ENCODE data around the gene IFNGR2. TPM values are rescaled to one million over a fixed set of nuclear protein-coding genes. Genes with fewer than 3 reads are reported as not detected.

The IFNGR2 gene
- total and polyA plus RNA-seq, 2 of the 13 experiments (the other 11 are each of a cell fraction or from before 2014, with no cell fraction given) = 61.3 to 117 TPM

- Histone ChIP-seq H3K4me1 (ENCODE audit: insufficient read depth, low read length) (peaks cover 57% of the 10 kb centered on the region), H3K4me3 (replicated peaks in 1 of 3; ENCODE audit: insufficient read depth in 1 of 3, low read depth in 2 of 3, low read length in 3 of 3) (peak overlapping the region; percentile 8 to 64 (median 23)), H3K27me3 (ENCODE audit: control insufficient read depth in 1 of 2, insufficient read depth in 2 of 2, low read length in 2 of 2) (no peaks in the 10 kb centered on the region), H4K20me1 (ENCODE audit: insufficient read depth, low read length) (no peaks in the 10 kb centered on the region), H3K9ac (ENCODE audit: insufficient read depth, low read depth, low read length) (peak overlapping the region; percentile 61), H3K4me2 (ENCODE audit: low read depth, low read length) (peak overlapping the region; percentile 87), H3K36me3 (replicated peaks in 1 of 2; ENCODE audit: control insufficient read depth in 1 of 2, insufficient read depth in 2 of 2, low read length in 2 of 2) (no peaks in the 10 kb centered on the region), H2AFZ (ENCODE audit: low read length) (peak overlapping the region; percentile 52), H3K79me2 (ENCODE audit: insufficient read depth, low read length) (no peaks in the 10 kb centered on the region), H3K9me3 (ENCODE audit: low read length) (no peaks in the 10 kb centered on the region), H3K27ac (ENCODE audit: extremely low read length, insufficient read depth, low read length) (peak overlapping the region; percentile 87)
- ATAC-seq (peak; percentile 92), FAIRE-seq (peak; percentile 92), DNase-seq (ENCODE audit: low spot score) (peak; percentile 91)
- BruUV-seq (replicated peaks) = TSS peak; percentile 89
- in situ Hi-C loops (cut with HindIII; ENCODE audit: extremely low pct_ligation_motif_present, low pct_unique_long_range_greater_than_20kb) = no loop called here
- ChIA-PET CTCF (ENCODE audit: low intra/inter-chr PET ratio, low total read pairs) (no interaction called here), POLR2A (interaction anchor here (1.2 to 3.4 kb wide), 5 partner anchors 22 to 157 kb away, joined by 3 to 18 read pairs (median 6); partner anchors contain the start of genes IFNAR1, IFNGR2 and TMEM50B)
- intact Hi-C loops (cut with micrococcal nuclease; ENCODE audit: unreplicated experiment) = loop anchor here (1.0 to 2.0 kb wide), 3 partner anchors 23 to 62 kb away; no protein-coding TSS in a partner anchor
- 12% methylated on average over 14 of the region's 20 CpGs for WGBS (ENCODE audit: low lambda C conversion rate)
- TF ChIP-seq ARNT2 (CRISPR knock-in tag; IDR thresholded peaks at IDR 0.05; ENCODE audit: low read depth) (peak; percentile 41; the same call in 1 of the 2 replicates), ZC3H13 (CRISPR knock-in tag; IDR thresholded peaks at IDR 0.05) (0 out of 2 replicates have a peak, but pooled peaks have one; percentile 67), KLF16 (CRISPR knock-in tag; IDR thresholded peaks at IDR 0.05) (peak in 1 of 2 experiments; percentile 28; a peak in 1 of 4 replicates), PBX3 (CRISPR knock-in tag; IDR thresholded peaks at IDR 0.05; ENCODE audit: borderline replicate concordance) (no peak), IKZF1 (IDR thresholded peaks at IDR 0.05) (no peak), ZNF558 (CRISPR knock-in tag; IDR thresholded peaks at IDR 0.05; ENCODE audit: borderline replicate concordance) (no peak), ZNF230 (CRISPR knock-in tag; IDR thresholded peaks at IDR 0.05) (no peak), ZNF510 (CRISPR knock-in tag; IDR thresholded peaks at IDR 0.05; ENCODE audit: low read depth) (no peak), GABPA (IDR thresholded peaks at IDR 0.05; ENCODE audit: low read depth, low read length) (0 out of 2 replicates have a peak, but pooled peaks have one; percentile 29), GABPA (CRISPR knock-in tag; IDR thresholded peaks at IDR 0.05; ENCODE audit: low read depth) (peak; percentile 57; the same call in 1 of the 2 replicates), ZNF609 (CRISPR knock-in tag; IDR thresholded peaks at IDR 0.05; ENCODE audit: borderline replicate concordance) (peak; percentile 24; the same call in 1 of the 2 replicates), CREM (IDR thresholded peaks at IDR 0.05) (peak; percentile 45; the same call in 1 of the 2 replicates), CREM (CRISPR knock-in tag; IDR thresholded peaks at IDR 0.05) (no peak), HES4 (CRISPR knock-in tag; IDR thresholded peaks at IDR 0.05; ENCODE audit: borderline replicate concordance) (no peak), CC2D1A (CRISPR knock-in tag; IDR thresholded peaks at IDR 0.05) (no peak), ZNF17 (CRISPR knock-in tag; IDR thresholded peaks at IDR 0.05) (no peak)
Observed at GRCh38 chr21:33383056-33383888, 19.9 kb upstream of the IFNGR2 start.

Data from HepG2 (cell line).